VCaP (cell line): Measurements from ENCODE around the gene TNFRSF13B.
"Not testable (repeated sequence)": the region's sequence is repeated elsewhere in the genome, so short reads cannot be mapped to it uniquely, and the experiment has no call there.

Experiments
- H3K27ac ChIP-seq: fragments of 450-650 bp; 2 replicates; pipeline ENCODE4 v1.5.1; 2017
- TF ChIP-seq, protein P1 (sequence below): fragments of 450-650 bp; conservative IDR thresholded peaks from 2 replicates; pipeline ENCODE4 v1.5.1; 2017; ENCODE audit warnings: mild to moderate bottlenecking, moderate library complexity

Gene TNFRSF13B

DNA sequence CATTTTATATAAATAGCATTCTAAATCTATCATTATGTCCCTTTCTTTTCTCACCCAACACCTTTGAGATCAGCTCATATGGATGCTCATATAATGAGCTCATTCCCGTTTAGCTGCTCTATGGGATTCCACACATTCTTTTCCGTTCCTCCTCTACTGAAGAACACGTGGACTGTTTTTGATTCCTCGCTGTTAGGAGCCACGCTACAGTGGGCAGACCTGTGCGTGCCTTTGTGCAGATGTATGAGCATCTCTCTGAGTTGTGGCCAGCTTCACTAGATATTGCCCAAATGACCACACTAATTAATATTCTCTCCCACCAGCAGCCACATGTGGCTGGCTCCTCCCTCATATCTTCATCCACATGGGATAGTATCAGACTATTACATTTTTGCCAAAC is 6.0 kb upstream of the TNFRSF13B start:
- TF ChIP-seq, protein P1, sequence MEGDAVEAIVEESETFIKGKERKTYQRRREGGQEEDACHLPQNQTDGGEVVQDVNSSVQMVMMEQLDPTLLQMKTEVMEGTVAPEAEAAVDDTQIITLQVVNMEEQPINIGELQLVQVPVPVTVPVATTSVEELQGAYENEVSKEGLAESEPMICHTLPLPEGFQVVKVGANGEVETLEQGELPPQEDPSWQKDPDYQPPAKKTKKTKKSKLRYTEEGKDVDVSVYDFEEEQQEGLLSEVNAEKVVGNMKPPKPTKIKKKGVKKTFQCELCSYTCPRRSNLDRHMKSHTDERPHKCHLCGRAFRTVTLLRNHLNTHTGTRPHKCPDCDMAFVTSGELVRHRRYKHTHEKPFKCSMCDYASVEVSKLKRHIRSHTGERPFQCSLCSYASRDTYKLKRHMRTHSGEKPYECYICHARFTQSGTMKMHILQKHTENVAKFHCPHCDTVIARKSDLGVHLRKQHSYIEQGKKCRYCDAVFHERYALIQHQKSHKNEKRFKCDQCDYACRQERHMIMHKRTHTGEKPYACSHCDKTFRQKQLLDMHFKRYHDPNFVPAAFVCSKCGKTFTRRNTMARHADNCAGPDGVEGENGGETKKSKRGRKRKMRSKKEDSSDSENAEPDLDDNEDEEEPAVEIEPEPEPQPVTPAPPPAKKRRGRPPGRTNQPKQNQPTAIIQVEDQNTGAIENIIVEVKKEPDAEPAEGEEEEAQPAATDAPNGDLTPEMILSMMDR: no peak
- no peak overlapping the region for H3K27ac ChIP-seq

DNA sequence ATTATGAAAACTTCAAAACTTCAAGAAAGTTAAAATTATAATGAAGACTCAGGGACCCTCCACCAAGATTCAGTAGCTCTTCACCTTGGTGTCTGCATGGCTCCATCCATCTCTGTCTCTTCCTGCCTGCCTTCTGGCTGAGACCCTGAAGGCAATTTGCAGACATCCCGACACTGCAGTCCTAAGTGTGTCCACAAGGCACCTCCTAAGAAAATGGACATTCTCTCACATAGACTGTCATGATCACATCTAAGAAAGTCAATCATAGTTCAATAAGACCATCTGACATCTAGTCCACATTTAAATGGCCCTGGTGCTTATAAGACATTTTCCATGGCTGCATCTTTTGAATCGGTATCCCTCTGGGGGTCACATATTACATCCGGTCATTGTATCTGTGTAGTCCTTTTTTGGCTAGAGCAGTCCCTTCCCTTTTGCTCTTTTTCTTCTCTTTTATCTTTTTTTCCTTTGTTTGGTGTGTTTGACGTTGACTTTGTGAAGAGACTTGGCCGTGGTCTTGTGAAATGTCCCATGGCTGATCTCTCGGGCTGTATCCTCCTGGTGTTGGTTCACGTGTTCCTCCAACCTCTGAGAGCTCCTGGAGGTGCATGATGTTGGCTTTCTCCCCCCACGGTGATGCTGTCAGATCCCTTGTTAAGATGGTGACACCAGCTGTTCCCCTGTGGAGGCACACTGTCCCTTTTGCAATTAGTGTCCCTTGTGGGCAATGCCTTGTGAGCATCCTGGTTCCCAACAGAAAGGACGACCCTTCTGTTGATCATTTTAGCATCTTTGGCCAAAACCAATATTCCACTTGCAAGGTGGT is 5.0 kb upstream of the TNFRSF13B start:
- no peak overlapping the region for H3K27ac ChIP-seq
- TF ChIP-seq, protein P1: no peak

DNA sequence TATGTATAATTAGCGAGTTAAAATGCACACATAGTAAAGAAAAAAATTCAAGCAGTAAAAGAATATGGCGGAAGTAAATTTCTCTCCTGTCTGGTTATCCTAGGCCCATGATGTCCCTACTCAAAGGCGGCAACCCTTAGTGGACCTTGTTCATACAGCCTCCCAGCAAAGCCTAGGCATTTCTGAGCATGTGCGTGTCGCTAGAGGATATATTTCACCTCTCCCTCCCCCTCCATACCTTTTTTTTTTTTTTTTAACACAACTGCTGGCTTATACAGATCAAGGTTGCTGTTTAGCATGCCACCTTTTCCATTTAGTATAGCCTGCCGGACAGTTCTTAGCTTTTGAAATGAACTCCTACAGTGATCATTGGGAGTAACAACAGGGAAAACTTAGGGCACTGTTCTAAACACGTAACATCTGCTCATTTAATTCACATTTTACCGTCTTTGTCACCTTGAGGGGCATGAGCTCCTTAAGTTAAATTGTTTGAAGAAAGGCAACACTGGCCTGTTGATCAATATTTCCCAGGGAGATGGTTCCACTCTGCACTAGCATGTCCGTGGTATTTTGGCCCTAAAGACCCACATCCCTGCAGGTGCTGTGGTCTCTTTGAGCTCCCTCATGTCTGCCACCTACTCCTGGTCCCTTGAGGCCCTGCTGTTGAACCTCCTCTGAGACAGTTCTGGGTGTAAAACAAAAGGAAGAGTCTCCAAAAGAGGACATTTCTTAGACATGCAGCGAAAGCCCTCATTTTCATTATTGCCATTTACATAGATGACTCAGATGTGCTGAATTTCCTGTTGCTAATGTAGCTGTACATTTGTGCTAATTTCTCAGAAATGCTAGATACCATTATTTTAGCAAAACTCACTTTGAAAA is 4.1 kb upstream of the TNFRSF13B start:
- TF ChIP-seq, protein P1: no peak
- no peak overlapping the region for H3K27ac ChIP-seq

DNA sequence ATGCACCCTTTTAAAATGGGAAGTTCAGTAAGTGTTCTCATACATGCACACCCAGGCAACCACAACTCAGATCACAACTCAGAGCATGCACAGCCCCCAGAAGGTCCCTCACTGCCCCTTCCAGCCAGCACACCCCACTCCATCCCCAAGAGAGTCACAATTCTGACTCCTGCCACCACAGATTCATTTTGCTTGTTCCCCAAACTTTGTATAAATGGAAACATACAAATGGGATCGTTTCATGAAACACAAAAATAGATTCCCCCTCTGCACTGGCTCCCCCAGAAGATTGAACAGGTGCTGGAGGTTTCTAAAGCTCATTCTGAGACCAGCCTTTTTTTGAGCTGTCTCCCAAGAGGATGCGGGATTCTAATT is 3.3 kb upstream of the TNFRSF13B start:
- TF ChIP-seq, protein P1: no peak
- peak overlapping the region; percentile 36; the same call in 1 of the 2 replicates for H3K27ac ChIP-seq

DNA sequence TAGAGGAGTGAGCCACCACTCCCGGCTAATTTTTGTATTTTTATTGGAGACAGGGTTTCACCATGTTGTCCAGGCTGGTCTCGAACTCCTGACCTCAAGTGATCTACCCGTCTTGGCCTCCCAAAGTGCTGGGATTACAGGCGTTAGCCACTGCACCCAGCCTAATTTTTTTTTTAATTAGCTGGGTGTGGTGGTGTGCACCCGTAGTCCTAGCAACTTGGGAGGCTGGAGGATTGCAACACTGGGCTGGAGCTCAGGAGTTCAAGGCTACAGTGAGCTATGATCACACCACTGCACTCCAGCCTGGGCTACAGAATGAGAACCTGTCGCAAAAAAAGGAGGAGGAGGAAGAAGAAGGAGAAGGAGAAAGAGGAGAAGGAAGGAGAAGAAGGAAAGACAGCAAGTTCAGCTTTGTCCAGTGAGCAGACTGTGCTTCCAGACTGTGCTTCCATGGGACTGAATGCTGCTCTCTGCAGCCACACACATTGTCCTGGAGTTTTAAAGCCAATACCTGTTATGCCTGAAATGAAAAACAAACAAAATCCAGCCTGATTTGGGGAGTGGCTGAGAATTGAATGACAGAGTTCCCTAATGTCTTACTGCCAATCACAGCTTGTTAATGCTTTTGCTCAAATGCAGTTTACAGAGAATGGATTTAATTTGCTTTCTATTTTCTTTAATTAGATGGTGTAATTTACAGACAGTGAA is 2.8 kb upstream of the TNFRSF13B start:
- TF ChIP-seq, protein P1: no peak
- H3K27ac ChIP-seq: peak overlapping the region; percentile 36

DNA sequence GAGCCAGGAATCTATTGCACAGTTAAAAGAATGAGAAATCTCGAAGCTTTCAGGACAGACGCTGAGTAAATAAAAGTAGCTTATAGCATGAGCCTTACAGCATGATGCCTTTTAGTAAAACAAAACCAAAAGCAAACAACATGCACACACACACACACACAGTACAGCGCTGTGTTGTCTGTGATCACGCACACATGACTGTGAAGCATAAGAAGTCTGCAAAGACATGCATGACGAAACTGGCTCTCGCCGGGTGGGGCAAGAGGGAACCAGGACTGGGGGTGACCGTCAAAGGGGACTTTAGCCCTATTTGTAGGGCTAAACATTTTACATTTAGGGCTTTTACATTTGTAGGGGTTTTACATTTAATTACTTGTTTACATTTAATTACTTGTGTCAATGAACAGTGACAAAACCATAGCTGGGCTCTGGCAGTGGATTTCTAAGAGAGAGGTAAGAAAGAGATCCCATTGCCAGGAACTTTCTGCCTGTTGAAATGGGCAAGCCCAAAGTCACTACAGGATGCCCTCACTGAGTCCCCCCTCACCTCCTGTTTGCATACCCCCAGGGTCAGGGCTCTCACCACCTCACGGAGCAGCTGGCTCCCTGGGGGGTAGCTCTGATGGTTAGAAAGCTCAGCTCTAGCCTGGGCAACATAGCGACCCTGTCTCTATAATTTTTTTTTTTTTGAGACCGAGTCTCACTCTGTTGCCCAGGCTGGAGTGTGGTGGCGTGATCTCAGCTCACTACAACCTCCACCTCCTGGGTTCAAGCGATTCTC is 2.0 kb upstream of the TNFRSF13B start:
- TF ChIP-seq, protein P1: no peak
- peak overlapping the region; percentile 36 for H3K27ac ChIP-seq

DNA sequence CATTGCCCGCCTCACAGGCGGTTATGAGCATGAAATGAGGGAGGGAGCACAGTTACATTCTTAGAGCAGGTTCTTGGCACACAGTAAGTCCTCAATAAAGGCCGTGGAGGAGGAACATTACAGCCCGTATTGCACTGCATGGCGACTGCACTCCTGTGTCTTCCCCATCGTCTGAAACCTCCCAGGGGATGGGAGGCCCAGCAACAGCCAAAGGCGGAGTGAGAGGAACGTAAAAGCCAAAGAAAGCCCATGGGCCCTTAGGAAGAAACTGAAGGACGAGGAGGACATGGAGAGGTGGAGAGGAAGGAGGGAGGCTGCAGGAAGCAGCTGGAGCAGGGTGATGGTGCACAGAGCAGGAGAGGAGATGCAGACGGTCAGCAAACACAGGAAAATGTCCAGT is 1.1 kb upstream of the TNFRSF13B start:
- H3K27ac ChIP-seq: not testable (repeated sequence)
